Upper lobe of left lung (tissue), 4 donors: ENCODE results near the gene CUX1.

ENCODE experiments used
- CTCF ChIP-seq, 6 experiments: fragments of 450-650 bp in 4 of 6; fragments of 200-600 bp in 2 of 6; sonication (generic) in 2 of 6; IDR thresholded peaks; one replicate each; pipeline ENCODE4 v1.5.1; 2016 to 2019; ENCODE audit warnings: antibody characterized with exemption in 6 of 6
- EP300 ChIP-seq, 4 donors: sonication (generic); formaldehyde crosslinking; IDR thresholded peaks; one replicate each; pipeline ENCODE4 v1.5.1; 2017; ENCODE audit warnings: antibody characterized with exemption in 4 of 4, control low read depth in 2 of 4

DNA sequence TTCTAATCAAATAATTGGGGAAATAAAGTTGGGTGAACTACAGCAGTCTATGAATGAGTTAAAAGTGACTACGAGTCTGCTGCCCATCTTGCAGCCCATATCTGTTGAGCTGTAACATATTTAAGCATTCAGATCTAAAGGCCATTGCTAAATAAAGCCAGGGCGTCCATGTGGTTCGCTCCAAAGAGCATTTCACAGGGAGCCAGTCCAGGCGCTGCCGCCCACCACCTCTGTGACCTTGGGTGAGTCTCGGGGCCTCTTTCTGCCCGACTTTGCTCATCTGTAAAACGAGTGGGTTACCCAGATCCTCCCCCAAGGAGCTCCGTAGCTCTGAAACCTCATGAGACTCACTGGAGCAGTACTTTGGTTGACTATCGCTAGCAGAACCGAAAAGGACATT lies 223.1 kb downstream of the CUX1 start:
- TF ChIP-seq EP300 (IDR thresholded peaks at IDR 0.05) (no peak), CTCF (IDR thresholded peaks at IDR 0.05) (no peak)
